HG03460 (cell line): ENCODE results near the gene COG5.

Source experiments
- ATAC-seq: cut with Tn5 transposase; IDR thresholded peaks from one replicate; pipeline ENCODE4 v1.9.1; 2021; ENCODE audit not compliant: unreplicated experiment

The COG5 gene

DNA sequence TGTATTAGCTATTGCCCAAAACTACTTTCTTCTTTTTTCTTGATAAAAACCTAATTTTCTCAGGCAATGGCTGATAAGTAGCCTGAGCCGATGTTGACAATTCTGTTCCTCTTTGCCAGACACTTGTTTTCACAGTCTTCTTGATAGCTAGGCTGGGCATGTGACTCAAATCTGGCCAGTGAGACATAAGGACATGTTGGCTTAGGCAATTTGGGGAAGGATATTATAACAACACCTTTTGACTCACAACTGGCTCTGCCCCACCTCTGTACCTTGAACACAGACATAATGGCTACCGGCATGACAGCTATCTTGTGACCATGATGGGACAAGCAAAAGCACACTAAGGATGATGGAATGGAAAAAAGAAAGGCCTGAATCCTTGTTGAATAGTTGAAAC is 166.7 kb downstream of the COG5 start:
- ATAC-seq, result no peak

- no peak for ATAC-seq
Observed at GRCh38 chr7:107396081-107396480, 167.6 kb downstream of the COG5 start.

DNA sequence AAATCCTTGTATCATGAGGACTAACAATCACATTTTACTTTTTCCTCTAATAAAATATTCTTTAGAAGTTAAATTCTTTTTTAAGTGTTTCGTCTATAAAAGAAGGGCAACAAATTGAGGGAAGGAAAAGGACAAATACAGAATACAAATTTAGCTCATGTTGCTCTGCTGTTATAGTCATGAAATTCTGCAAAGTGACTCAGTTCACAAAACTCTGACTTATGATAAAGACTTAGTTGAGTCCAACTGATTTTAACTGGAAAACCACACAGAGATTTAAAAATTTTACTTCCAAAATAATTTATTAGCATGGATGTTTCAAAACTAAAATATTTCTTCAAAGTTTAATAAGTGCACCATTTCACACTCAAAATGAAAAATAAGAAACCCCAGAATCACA is 168.9 kb downstream of the COG5 start:
- no peak for ATAC-seq

GRCh38 chr7:107394276-107394675 is 169.4 kb downstream of the COG5 start:
- no peak for ATAC-seq

- ATAC-seq, result no peak
Observed at GRCh38 chr7:107392830-107393229, 170.9 kb downstream of the COG5 start.

DNA sequence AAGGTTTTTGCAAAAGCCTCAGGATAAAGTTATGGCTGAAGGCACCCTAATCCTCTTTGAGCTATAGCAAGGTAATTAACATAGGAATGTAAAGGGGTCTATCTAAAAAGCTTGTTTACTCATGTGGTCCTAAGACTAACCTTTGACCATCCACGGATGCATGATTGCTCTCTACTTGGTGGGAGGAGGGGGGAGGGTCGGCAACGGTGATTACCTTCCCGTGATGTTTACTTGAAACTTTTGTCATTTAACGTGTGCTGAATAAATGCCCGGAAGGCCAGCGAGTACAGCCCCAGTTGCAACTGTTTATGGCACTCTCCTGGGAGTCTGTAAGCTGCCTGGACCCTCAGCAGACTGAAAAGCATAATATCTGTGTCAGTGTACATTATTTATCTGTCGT is 172.8 kb downstream of the COG5 start:
- no peak for ATAC-seq

DNA sequence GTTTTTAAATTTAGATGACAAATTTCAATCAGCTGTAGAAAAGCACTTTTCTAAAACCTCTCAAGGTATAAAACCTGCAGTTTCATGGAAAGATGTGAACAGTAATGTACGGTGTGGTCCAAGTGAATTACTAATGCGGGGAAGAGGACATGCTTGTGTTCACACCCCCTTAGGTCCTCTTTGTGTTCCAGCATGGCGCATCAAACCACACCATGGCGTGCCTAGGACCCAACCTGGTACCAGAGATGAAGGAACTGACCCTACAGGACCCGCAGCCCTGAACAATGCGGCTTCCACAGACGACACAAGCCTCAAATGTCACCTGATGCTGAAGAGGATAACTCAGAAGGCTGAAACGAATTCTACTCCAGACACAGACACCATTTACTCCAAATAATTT is 175.1 kb downstream of the COG5 start:
- ATAC-seq, result no peak

DNA sequence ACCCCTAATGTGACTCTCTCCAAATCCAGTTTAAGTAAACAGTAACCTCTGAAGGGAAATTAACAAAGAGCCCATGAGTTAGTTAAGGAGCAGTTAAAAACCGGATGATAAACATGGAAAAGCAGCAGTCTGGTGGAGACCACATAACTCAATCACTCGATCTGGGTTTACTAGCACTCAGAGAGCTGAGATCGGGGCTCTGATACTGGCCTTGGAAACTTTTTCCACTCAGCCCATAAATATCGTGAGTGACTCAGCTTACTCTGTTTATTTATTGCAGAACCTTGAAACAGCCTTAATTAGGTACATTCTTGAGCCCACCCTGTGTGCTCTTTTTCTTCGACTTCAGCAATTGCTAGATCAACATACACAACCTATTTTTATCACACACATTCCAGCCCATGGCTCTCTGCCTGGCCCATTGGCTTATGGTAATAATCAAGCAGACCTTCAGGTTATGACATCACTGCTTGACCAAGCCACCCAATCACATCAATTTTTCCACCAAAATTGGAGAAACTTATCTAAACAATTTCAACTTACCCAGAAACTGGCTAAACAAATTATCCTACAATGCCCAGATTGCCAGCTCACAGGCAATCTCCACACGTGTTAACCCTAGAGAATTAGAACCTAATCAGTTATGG is 176.0 kb downstream of the COG5 start:
- no peak for ATAC-seq

GRCh38 chr7:107387128-107387527 is 176.6 kb downstream of the COG5 start:
- ATAC-seq, result no peak

GRCh38 chr7:107386548-107387102 is 177.1 kb downstream of the COG5 start:
- ATAC-seq, result no peak

- ATAC-seq, result no peak
Observed at GRCh38 chr7:107384025-107384424, 179.7 kb downstream of the COG5 start.

- ATAC-seq, result no peak
Observed at GRCh38 chr7:107383203-107383602, 180.5 kb downstream of the COG5 start.

DNA sequence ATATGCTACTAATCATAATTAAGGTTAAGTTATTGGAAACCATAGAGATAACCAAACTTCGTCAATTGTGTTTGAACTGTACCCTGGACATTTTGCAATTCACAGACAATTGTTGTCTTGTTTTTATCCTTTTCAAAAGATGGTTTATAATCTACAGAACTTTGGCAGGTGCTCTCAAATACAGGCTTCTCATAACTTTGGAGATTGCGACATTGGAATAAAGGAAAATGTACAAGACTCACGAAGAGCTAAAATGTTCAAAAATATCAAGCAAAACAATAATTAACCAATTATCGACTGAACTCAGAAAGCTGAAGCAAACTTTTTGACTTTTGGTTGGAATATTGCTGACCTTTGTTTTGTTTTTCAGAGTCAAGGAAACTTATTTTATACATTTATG is 182.3 kb downstream of the COG5 start:
- ATAC-seq, result no peak

GRCh38 chr7:107373354-107373753 is 190.4 kb downstream of the COG5 start:
- no peak for ATAC-seq

DNA sequence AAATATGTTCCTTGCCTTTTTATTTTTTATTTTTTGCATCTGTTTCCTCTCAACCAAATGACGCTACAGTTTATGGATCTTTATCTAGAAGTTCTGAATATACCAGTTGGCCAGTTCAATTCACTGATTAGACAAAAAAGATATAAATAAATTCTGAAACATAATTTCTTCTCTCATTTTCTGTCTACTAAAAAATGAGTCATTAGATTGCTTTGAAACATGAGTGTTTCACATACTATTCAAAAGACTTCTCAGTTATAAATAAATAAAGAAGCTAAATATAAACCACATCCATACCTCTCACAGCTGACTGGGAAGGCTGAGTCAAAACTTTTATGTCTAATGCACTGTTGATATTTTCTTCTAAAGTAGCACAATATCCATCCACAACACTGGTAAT is 191.4 kb downstream of the COG5 start:
- no peak for ATAC-seq

- ATAC-seq, result no peak
Observed at GRCh38 chr7:107370816-107371215, 192.9 kb downstream of the COG5 start.

DNA sequence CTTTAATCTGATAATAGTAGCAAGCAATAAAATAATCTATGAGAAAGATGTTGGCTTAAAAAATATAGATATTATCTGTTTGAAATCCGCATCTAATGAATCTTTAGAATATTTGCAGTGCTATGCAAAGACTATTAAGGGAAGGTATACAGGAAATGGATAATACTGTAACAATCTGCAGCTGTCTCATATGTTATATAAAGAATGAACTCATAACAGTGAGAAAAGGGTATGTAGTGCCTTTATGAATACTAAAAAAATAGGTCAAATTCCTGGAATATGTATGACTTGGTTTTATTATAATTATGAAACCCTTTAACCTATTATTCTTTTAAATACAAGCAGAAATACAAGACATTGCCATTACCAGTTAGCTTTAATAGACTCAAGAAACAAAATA is 198.9 kb downstream of the COG5 start:
- ATAC-seq, result no peak

- no peak for ATAC-seq
Observed at GRCh38 chr7:107359520-107360316, 204.0 kb downstream of the COG5 start.

DNA sequence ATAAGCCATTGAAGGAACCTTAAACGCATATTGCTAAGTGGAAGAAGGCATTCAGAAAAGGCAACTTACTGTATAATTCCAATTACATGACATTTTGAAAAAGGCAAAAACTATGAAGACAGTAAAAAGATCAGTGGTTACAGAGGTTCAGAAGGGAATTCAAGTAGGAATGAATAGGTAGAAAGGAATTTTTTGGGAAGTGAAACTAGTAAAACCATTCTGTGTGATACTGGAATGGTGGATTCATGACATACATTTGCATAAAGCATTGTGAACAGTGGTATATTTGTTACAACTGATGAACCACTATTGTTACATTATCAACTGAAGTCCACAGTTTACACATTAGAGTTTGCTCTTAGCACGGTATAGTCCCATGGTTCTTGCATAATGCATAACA is 208.1 kb downstream of the COG5 start:
- no peak for ATAC-seq

GRCh38 chr7:107354640-107355039 is 209.1 kb downstream of the COG5 start:
- no peak for ATAC-seq

GRCh38 chr7:107353701-107354100 is 210.0 kb downstream of the COG5 start:
- ATAC-seq, result no peak

- ATAC-seq, result no peak
Observed at GRCh38 chr7:107345898-107346297, 217.8 kb downstream of the COG5 start.
